A549 (cell line): ENCODE results near the gene RAB10.

ENCODE experiments used
- CTCF ChIP-seq: fragments of >200 bp; sonication (Bioruptor Twin); formaldehyde crosslinking; IDR thresholded peaks from 3 replicates; pipeline ENCODE4 v1.5.1; 2016
- ELK1 ChIP-seq: fragments of 150-350 bp; IDR thresholded peaks from 2 replicates; pipeline ENCODE4 v1.6.1; 2014; ENCODE audit warnings: low read depth, mild to moderate bottlenecking, low read length
- EP300 ChIP-seq, 2 experiments: fragments of >200 bp; sonication (Bioruptor Twin); formaldehyde crosslinking; IDR thresholded peaks; 2 replicates in 1 of 2; 3 replicates in 1 of 2; pipeline ENCODE4 v1.6.1; 2016 to 2017
- MAX ChIP-seq: IDR thresholded peaks from 2 replicates; pipeline ENCODE4 v1.6.1; 2012
- PHF8 ChIP-seq: fragments of 200-600 bp; sonication (generic); IDR thresholded peaks from 2 replicates; pipeline ENCODE4 v1.6.1; 2016; ENCODE audit warnings: low read depth, mild to moderate bottlenecking, antibody characterized with exemption, moderate library complexity, borderline replicate concordance

GRCh38 chr2:26184555-26185303 lies 150.8 kb downstream of the RAB10 start:
- TF ChIP-seq PHF8, result peak; percentile 25; the same call in 1 of the 2 replicates
- TF ChIP-seq CTCF, result peak; percentile 95
- no peak for TF ChIP-seq ELK1
- TF ChIP-seq MAX, result peak; percentile 96
- no peak for TF ChIP-seq EP300 (IDR thresholded peaks at IDR 0.05)
